Measurements from ENCODE around the gene RACGAP1. TPM values are rescaled to one million over a fixed set of nuclear protein-coding genes. Genes with fewer than 3 reads are reported as not detected.
"Not testable (repeated sequence)": the region's sequence is repeated elsewhere in the genome, so short reads cannot be mapped to it uniquely, and the experiment has no call there.

Gene RACGAP1
- total RNA-seq, 1 donor = 88.1 TPM

DNA sequence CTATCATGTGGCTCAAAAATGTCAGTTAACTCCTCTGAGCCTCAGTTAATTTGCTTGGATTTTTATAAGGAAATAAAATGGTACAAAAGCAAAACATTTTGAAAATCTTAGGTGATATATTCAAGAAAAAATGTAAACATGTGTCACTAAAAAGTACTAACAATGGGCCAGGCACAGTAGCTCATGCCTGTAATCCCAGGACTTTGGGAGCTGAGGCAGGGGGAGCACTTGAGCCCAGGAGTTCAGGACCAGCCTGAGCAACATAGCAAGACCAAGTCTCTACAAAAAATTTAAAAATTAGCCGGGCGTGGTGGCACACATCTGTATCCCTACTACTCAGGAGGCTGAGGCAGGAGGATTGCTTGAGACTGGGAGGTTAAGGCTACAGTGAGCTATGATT, 26.8 kb downstream of the RACGAP1 start:
- DNase-seq (ENCODE audit: low read depth) = no peak
- H3K4me3 ChIP-seq (ENCODE audit: low read depth, low read length) = no peak overlapping the region
- TF ChIP-seq, protein P1, sequence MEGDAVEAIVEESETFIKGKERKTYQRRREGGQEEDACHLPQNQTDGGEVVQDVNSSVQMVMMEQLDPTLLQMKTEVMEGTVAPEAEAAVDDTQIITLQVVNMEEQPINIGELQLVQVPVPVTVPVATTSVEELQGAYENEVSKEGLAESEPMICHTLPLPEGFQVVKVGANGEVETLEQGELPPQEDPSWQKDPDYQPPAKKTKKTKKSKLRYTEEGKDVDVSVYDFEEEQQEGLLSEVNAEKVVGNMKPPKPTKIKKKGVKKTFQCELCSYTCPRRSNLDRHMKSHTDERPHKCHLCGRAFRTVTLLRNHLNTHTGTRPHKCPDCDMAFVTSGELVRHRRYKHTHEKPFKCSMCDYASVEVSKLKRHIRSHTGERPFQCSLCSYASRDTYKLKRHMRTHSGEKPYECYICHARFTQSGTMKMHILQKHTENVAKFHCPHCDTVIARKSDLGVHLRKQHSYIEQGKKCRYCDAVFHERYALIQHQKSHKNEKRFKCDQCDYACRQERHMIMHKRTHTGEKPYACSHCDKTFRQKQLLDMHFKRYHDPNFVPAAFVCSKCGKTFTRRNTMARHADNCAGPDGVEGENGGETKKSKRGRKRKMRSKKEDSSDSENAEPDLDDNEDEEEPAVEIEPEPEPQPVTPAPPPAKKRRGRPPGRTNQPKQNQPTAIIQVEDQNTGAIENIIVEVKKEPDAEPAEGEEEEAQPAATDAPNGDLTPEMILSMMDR (IDR thresholded peaks at IDR 0.05; ENCODE audit: insufficient read depth, low read length) = no peak

DNA sequence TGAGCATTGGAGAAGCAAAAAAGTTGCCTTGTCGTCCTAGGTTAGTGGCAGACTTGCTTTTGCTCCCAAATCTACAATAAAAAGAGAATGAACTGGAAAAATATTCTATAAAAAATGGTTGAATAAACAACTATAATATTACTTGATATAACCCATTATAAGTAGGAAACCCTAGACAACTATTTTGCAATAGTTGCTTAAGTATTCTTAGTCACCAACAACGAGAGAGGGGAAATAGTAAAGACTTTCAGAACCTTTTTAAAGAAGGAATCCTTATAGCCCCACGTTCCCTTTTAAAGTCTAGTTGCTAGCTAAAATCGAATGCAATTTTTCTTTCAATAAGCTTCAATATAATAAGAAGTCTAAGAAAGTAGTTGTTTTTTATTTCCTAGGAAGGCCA, 35.0 kb downstream of the RACGAP1 start:
- peak; percentile 45 for DNase-seq (ENCODE audit: low read depth)
- TF ChIP-seq, protein P1 (IDR thresholded peaks at IDR 0.05; ENCODE audit: insufficient read depth, low read length) = no peak
- H3K4me3 ChIP-seq (ENCODE audit: low read depth, low read length) = no peak overlapping the region

DNA sequence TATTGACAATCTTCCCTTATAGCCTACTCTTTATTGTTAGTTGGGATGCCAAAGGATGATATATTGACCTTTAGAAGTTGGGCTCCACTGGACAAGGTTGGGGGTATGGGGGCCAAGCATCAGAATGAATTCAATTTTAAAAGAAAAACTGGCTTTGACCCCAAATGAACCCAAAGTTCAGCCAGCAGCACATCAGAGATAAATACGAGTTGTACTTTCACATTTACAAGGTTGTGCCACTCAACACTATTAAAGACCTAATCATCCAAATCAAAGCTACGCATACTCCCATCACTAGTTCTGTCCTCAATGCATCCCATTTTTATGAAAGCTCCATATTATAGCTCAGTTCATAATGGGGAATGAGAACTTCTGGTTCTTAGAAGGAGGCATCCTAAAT, 35.9 kb downstream of the RACGAP1 start:
- DNase-seq (ENCODE audit: low read depth); H3K4me3 ChIP-seq (ENCODE audit: low read depth, low read length): not testable (repeated sequence)

GRCh38 chr12:49987625-49988303, 37.5 kb downstream of the RACGAP1 start:
- TF ChIP-seq, protein P1 (IDR thresholded peaks at IDR 0.05; ENCODE audit: insufficient read depth, low read length) = no peak
- DNase-seq (ENCODE audit: low read depth) = no peak
- no peak overlapping the region for H3K4me3 ChIP-seq (ENCODE audit: low read depth, low read length)

DNA sequence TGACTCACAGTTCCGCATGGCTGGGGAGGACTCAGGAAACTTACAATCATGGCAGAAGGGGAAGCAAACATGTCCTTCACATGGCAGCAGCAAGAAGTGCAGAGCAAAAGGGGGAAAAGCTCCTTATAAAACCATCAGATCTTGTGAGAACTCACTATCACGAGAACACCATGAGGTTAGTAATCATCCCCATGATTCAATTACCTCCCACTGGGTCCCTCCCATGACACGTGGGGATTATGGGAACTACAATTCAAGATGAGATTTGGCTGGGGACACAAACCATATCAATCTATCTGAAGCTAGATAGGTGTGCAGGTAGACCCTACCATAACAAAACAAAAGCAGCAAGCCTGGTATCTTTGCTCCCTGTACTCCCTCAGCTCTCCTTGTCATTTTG, 38.8 kb downstream of the RACGAP1 start:
- H3K4me3 ChIP-seq (ENCODE audit: low read depth, low read length); DNase-seq (ENCODE audit: low read depth): not testable (repeated sequence)

- H3K4me3 ChIP-seq (ENCODE audit: low read depth, low read length) = no peak overlapping the region
- DNase-seq (ENCODE audit: low read depth) = no peak
- TF ChIP-seq, protein P1 (IDR thresholded peaks at IDR 0.05; ENCODE audit: insufficient read depth, low read length) = no peak
These were observed 39.3 kb downstream of the RACGAP1 start for GRCh38 chr12:49985981-49986380.

DNA sequence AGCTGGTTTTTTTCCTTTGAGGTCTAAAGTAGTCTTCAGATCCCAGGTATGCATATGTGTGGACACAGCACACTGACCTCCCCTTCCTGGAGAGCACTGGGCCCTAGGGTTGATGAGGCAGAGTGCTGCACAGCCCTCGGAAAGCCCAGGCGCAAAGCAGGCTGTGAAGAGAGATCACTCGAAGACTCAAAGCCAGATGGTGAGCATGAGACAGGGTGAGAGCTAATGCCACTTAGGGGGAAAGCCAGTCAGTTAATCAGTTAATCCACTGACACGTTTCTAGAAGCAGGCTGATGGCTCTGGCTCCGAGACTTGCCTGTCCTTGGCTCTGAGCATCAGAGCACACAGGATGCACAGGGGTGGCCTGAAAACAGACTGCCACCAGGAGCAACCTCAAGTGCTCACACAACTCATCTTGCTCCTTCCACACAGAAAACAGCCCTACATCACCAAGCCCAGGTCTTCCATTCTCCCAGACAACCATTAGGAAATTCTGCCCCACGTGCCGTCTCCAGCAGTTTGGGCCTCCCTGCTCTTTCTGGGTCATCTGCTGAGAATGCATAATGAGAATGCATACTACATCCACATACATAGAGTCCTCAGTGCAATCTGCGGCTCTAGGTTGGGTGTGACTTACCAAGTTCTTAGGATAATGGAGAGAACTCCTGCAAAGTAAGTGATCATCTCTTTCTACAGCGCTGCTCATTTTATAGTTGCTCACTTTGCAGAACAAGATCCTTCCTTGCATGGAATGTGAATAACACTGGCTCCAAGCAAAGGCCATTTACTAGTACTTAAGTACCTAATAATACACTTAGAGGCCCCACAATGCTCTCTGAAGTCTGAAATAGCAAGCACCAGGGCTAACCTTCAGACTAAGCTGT, 40.6 kb downstream of the RACGAP1 start:
- TF ChIP-seq, protein P1 (IDR thresholded peaks at IDR 0.05; ENCODE audit: insufficient read depth, low read length) = no peak
- no peak for DNase-seq (ENCODE audit: low read depth)
- H3K4me3 ChIP-seq (ENCODE audit: low read depth, low read length) = no peak overlapping the region
